Chondrocyte (in vitro differentiated cells): ENCODE results near the gene SUMF1. TPM values are rescaled to one million over a fixed set of nuclear protein-coding genes. Genes with fewer than 3 reads are reported as not detected.
A peak's percentile ranks its signal among the peaks of the same experiment; 100 is the strongest.

Experiments
- DNase-seq: peaks from one replicate; pipeline ENCODE4 v3.0.0; 2021; ENCODE audit warnings: mixed read lengths, low spot score
- H3K27ac Mint-ChIP-seq: one replicate; pipeline ENCODE4 v1.8.0; 2021; ENCODE audit warnings: mild to moderate bottlenecking, moderate library complexity, mixed read lengths; ENCODE audit not compliant: unreplicated experiment
- H3K27me3 Mint-ChIP-seq: 2 replicates; pipeline ENCODE4 v1.8.0; 2021; ENCODE audit warnings: low read depth, mixed read lengths
- H3K36me3 Mint-ChIP-seq: 2 replicates; pipeline ENCODE4 v1.8.0; 2021; ENCODE audit warnings: low read depth, mixed read lengths
- H3K4me1 Mint-ChIP-seq: 2 replicates; pipeline ENCODE4 v1.8.0; 2021; ENCODE audit warnings: low read depth, mild to moderate bottlenecking, mixed read lengths
- H3K4me3 Mint-ChIP-seq: one replicate; pipeline ENCODE4 v1.8.0; 2021; ENCODE audit warnings: mild to moderate bottlenecking, moderate library complexity, mixed read lengths; ENCODE audit not compliant: unreplicated experiment
- H3K9me3 Mint-ChIP-seq: 2 replicates; pipeline ENCODE4 v1.8.0; 2021; ENCODE audit warnings: low read depth, mixed read lengths
- total RNA-seq: library from RNA; stranded (reverse); gene quantifications from 3 replicates; pipeline ENCODE4 v1.2.1, GENCODE V29; 2021
- TF ChIP-seq, protein P1 (sequence below): fragments of 200-600 bp; sonication (generic); IDR thresholded peaks from 2 replicates; pipeline ENCODE4 v1.5.0; 2021; ENCODE audit warnings: antibody characterized with exemption, mild to moderate bottlenecking, moderate library complexity

SUMF1 gene
- total RNA-seq, 1 donor from 2014 or later = 33.0 TPM

DNA sequence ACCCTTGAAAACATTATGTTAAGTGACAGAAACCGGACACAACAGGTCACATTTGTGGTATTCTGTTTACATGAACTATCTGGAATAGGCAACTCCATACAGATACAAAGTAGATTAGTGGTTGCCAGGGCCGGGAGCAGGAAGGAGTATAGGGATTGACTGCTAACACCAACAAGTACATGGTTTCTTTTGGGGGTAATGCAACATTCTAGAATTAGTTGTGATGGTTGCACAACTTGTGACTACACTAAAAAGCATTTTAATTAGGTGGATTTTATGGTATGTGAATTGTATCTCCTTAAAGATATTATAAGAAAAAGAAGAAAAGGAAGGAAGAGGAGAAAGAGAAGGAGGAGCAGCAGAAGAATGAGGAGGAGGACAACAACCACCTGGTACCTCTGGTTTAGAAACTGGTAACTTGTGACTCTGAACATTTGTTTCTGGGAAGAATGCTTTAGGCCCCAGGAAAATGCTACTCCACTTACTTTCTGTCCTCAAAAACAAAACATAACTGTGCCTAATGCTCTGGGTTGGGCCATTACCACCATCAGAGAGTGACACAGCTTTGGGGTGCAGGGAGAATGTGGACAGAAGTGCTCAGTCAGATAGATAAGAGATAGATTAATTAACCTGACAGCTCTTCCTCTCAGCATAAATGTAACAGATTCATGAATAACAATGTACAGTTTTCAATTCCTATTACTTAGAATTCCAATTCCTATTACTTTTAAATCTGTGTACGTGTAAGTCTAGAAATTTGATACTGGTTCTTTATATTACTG lies 143.6 kb downstream of the SUMF1 start:
- TF ChIP-seq, protein P1, sequence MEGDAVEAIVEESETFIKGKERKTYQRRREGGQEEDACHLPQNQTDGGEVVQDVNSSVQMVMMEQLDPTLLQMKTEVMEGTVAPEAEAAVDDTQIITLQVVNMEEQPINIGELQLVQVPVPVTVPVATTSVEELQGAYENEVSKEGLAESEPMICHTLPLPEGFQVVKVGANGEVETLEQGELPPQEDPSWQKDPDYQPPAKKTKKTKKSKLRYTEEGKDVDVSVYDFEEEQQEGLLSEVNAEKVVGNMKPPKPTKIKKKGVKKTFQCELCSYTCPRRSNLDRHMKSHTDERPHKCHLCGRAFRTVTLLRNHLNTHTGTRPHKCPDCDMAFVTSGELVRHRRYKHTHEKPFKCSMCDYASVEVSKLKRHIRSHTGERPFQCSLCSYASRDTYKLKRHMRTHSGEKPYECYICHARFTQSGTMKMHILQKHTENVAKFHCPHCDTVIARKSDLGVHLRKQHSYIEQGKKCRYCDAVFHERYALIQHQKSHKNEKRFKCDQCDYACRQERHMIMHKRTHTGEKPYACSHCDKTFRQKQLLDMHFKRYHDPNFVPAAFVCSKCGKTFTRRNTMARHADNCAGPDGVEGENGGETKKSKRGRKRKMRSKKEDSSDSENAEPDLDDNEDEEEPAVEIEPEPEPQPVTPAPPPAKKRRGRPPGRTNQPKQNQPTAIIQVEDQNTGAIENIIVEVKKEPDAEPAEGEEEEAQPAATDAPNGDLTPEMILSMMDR = no peak
- H3K4me1 Mint-ChIP-seq = peaks cover 21% of the 10 kb centered on the region
- no peak overlapping the region for H3K4me3 Mint-ChIP-seq
- H3K27me3 Mint-ChIP-seq = no peaks in the 10 kb centered on the region
- H3K36me3 Mint-ChIP-seq = peaks cover 2% of the 10 kb centered on the region
- no peak for DNase-seq
- no peak overlapping the region for H3K27ac Mint-ChIP-seq
- no peaks in the 10 kb centered on the region for H3K9me3 Mint-ChIP-seq

- H3K27me3 Mint-ChIP-seq = no peaks in the 10 kb centered on the region
- no peaks in the 10 kb centered on the region for H3K9me3 Mint-ChIP-seq
- no peak overlapping the region for H3K4me3 Mint-ChIP-seq
- H3K36me3 Mint-ChIP-seq = peaks cover 2% of the 10 kb centered on the region
- peaks cover 21% of the 10 kb centered on the region for H3K4me1 Mint-ChIP-seq
- TF ChIP-seq, protein P1 = no peak
- H3K27ac Mint-ChIP-seq = no peak overlapping the region
- DNase-seq = no peak
These were observed 144.4 kb downstream of the SUMF1 start for GRCh38 chr3:4322635-4323034.

DNA sequence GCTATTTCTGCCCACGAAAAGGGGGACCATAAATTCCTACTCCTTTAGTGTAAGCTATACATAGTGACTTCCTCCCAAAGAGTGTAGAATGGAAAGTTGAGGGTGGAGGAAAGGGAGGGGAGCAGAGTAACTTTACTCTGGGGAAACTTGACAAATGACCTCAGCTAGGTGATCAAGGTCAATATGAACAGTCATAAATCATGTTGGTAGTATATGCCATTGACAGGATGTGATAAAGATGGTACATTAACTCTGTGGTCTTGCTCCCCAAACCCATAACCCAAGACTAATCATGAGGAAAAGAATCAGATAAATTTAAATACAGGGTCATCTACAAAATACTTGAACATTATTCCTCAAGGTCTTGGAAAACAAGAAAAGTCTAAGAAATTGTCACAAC lies 145.3 kb downstream of the SUMF1 start:
- Mint-ChIP-seq H3K36me3 (peaks cover 4% of the 10 kb centered on the region), H3K9me3 (no peaks in the 10 kb centered on the region), H3K4me3 (no peak overlapping the region), H3K27me3 (no peaks in the 10 kb centered on the region), H3K27ac (no peak overlapping the region), H3K4me1 (peaks cover 21% of the 10 kb centered on the region)
- no peak for DNase-seq
- TF ChIP-seq, protein P1 = no peak

GRCh38 chr3:4320096-4320911 lies 146.8 kb downstream of the SUMF1 start:
- DNase-seq = no peak
- Mint-ChIP-seq H3K27me3 (no peaks in the 10 kb centered on the region), H3K27ac (no peak overlapping the region), H3K36me3 (peaks cover 9% of the 10 kb centered on the region), H3K4me3 (no peak overlapping the region), H3K4me1 (peaks cover 21% of the 10 kb centered on the region), H3K9me3 (no peaks in the 10 kb centered on the region)
- TF ChIP-seq, protein P1 = no peak

- H3K4me1 Mint-ChIP-seq = peaks cover 21% of the 10 kb centered on the region
- H3K36me3 Mint-ChIP-seq = peaks cover 20% of the 10 kb centered on the region
- no peaks in the 10 kb centered on the region for H3K9me3 Mint-ChIP-seq
- no peak overlapping the region for H3K27ac Mint-ChIP-seq
- TF ChIP-seq, protein P1 = peak; percentile 71
- H3K27me3 Mint-ChIP-seq = no peaks in the 10 kb centered on the region
- DNase-seq = no peak
- H3K4me3 Mint-ChIP-seq = no peak overlapping the region
These were observed 152.4 kb downstream of the SUMF1 start for GRCh38 chr3:4314688-4315087.
